Natural killer cell treated with Interleukin-12 subunit alpha and Interleukin-12 subunit beta and Interleukin-15 and Interleukin-18, amount 100 ng/mL, for 72 hours (primary cell): Measurements from ENCODE around the gene BUB1B. TPM values are rescaled to one million over a fixed set of nuclear protein-coding genes. Genes with fewer than 3 reads are reported as not detected.
A peak's percentile ranks its signal among the peaks of the same experiment; 100 is the strongest.

Source experiments
- ATAC-seq, 2 donors: fragments of 150-1000 bp; cut with Tn5 transposase in 1 of 2; sonication (Bioruptor Pico), chemical (Tn5 transposase) in 1 of 2; 2 replicates each; pipeline ENCODE4 v1.10.0; 2021
- DNase-seq: peaks from one replicate; pipeline ENCODE4 v3.0.0; 2022; ENCODE audit warnings: low spot score
- H3K27ac Mint-ChIP-seq, 2 donors: 1 replicate in 1 of 2; 2 replicates in 1 of 2; pipeline ENCODE4 v1.8.0; 2022; ENCODE audit warnings: mixed read lengths in 2 of 2, mild to moderate bottlenecking in 1 of 2, moderate library complexity in 1 of 2
- H3K27me3 Mint-ChIP-seq, 2 donors: 1 replicate in 1 of 2; 2 replicates in 1 of 2; pipeline ENCODE4 v1.8.0; 2022; ENCODE audit warnings: mixed read lengths in 2 of 2
- H3K36me3 Mint-ChIP-seq: one replicate; pipeline ENCODE4 v1.8.0; 2022; ENCODE audit warnings: mixed read lengths
- H3K4me1 Mint-ChIP-seq, 2 donors: 1 replicate in 1 of 2; 2 replicates in 1 of 2; pipeline ENCODE4 v1.8.0; 2022; ENCODE audit warnings: low read depth in 2 of 2, mixed read lengths in 2 of 2, mild to moderate bottlenecking in 1 of 2
- H3K4me3 Mint-ChIP-seq: one replicate; pipeline ENCODE4 v1.8.0; 2022; ENCODE audit warnings: mixed read lengths
- H3K9me3 Mint-ChIP-seq: 2 replicates; pipeline ENCODE4 v1.8.0; 2022; ENCODE audit warnings: mixed read lengths
- total RNA-seq, 2 donors: library from RNA; stranded (reverse); gene quantifications; one replicate each; pipeline ENCODE4 v1.2.3, GENCODE V29; 2022

BUB1B gene
- total RNA-seq, 2 donors from 2014 or later: 19.4 to 70.8 TPM

- H3K27ac Mint-ChIP-seq: peak overlapping the region in 1 of 2 donors; percentile 60
- no peaks in the 10 kb centered on the region for H3K9me3 Mint-ChIP-seq
- H3K4me3 Mint-ChIP-seq: peak overlapping the region; percentile 3
- H3K27me3 Mint-ChIP-seq: no peaks in the 10 kb centered on the region
- H3K4me1 Mint-ChIP-seq: peaks cover 16 to 23% of the 10 kb centered on the region in 2 donors
- DNase-seq (no peak), ATAC-seq (no peak)
- H3K36me3 Mint-ChIP-seq: peaks cover 6% of the 10 kb centered on the region
These were observed 23.0 kb downstream of the BUB1B start for GRCh38 chr15:40183636-40184463.

- H3K9me3 Mint-ChIP-seq: no peaks in the 10 kb centered on the region
- no peak overlapping the region for H3K27ac Mint-ChIP-seq
- H3K4me1 Mint-ChIP-seq: no peaks in the 10 kb centered on the region
- H3K4me3 Mint-ChIP-seq: no peak overlapping the region
- ATAC-seq: no peak
- no peaks in the 10 kb centered on the region for H3K36me3 Mint-ChIP-seq
- no peaks in the 10 kb centered on the region for H3K27me3 Mint-ChIP-seq
- DNase-seq: no peak
These were observed 29.7 kb downstream of the BUB1B start for GRCh38 chr15:40190591-40190990.

- H3K9me3 Mint-ChIP-seq: no peaks in the 10 kb centered on the region
- peaks cover 11 to 13% of the 10 kb centered on the region in 2 donors for H3K4me1 Mint-ChIP-seq
- H3K36me3 Mint-ChIP-seq: no peaks in the 10 kb centered on the region
- ATAC-seq (no peak), DNase-seq (no peak)
- no peaks in the 10 kb centered on the region for H3K27me3 Mint-ChIP-seq
- H3K4me3 Mint-ChIP-seq: no peak overlapping the region
- no peak overlapping the region for H3K27ac Mint-ChIP-seq
These were observed 32.1 kb downstream of the BUB1B start for GRCh38 chr15:40192942-40193341.

GRCh38 chr15:40197434-40197833 is 36.6 kb downstream of the BUB1B start:
- peaks cover 11% of the 10 kb centered on the region for H3K36me3 Mint-ChIP-seq
- peak in 1 of 2 donors; percentile 58 for ATAC-seq
- no peaks in the 10 kb centered on the region for H3K27me3 Mint-ChIP-seq
- no peaks in the 10 kb centered on the region for H3K9me3 Mint-ChIP-seq
- peak overlapping the region; percentile 19 for H3K4me3 Mint-ChIP-seq
- H3K27ac Mint-ChIP-seq: no peak overlapping the region
- no peak for DNase-seq
- H3K4me1 Mint-ChIP-seq: peaks cover 13 to 14% of the 10 kb centered on the region in 2 donors

GRCh38 chr15:40198355-40199085 is 37.7 kb downstream of the BUB1B start:
- ATAC-seq (no peak), DNase-seq (no peak)
- no peaks in the 10 kb centered on the region for H3K27me3 Mint-ChIP-seq
- H3K9me3 Mint-ChIP-seq: no peaks in the 10 kb centered on the region
- H3K4me3 Mint-ChIP-seq: no peak overlapping the region
- no peak overlapping the region for H3K27ac Mint-ChIP-seq
- peaks cover 11% of the 10 kb centered on the region for H3K36me3 Mint-ChIP-seq
- H3K4me1 Mint-ChIP-seq: peaks cover 13 to 14% of the 10 kb centered on the region in 2 donors

GRCh38 chr15:40204100-40204499 is 43.2 kb downstream of the BUB1B start:
- Mint-ChIP-seq H3K9me3 (no peaks in the 10 kb centered on the region), H3K4me3 (no peak overlapping the region), H3K36me3 (peaks cover 11% of the 10 kb centered on the region), H3K27ac (no peak overlapping the region), H3K4me1 (no peaks in the 10 kb centered on the region), H3K27me3 (no peaks in the 10 kb centered on the region)
- ATAC-seq (no peak), DNase-seq (no peak)

- Mint-ChIP-seq H3K27ac (no peak overlapping the region), H3K27me3 (no peaks in the 10 kb centered on the region), H3K4me3 (no peak overlapping the region), H3K9me3 (no peaks in the 10 kb centered on the region), H3K4me1 (no peaks in the 10 kb centered on the region), H3K36me3 (no peaks in the 10 kb centered on the region)
- peak; percentile 76 to 86 for ATAC-seq
- peak; percentile 69 for DNase-seq
These were observed 56.4 kb downstream of the BUB1B start for GRCh38 chr15:40217166-40217824.

- DNase-seq: no peak
- Mint-ChIP-seq H3K36me3 (no peaks in the 10 kb centered on the region), H3K9me3 (no peaks in the 10 kb centered on the region), H3K4me1 (no peaks in the 10 kb centered on the region), H3K27ac (no peak overlapping the region), H3K4me3 (no peak overlapping the region), H3K27me3 (no peaks in the 10 kb centered on the region)
- ATAC-seq: no peak
These were observed 58.9 kb downstream of the BUB1B start for GRCh38 chr15:40219801-40220200.

- ATAC-seq (no peak), DNase-seq (no peak)
- Mint-ChIP-seq H3K9me3 (no peaks in the 10 kb centered on the region), H3K4me1 (peaks cover 0 to 7% of the 10 kb centered on the region in 2 donors), H3K4me3 (no peak overlapping the region), H3K27me3 (no peaks in the 10 kb centered on the region), H3K27ac (no peak overlapping the region), H3K36me3 (no peaks in the 10 kb centered on the region)
These were observed 61.3 kb downstream of the BUB1B start for GRCh38 chr15:40222131-40222530.

- H3K4me3 Mint-ChIP-seq: no peak overlapping the region
- DNase-seq: no peak
- H3K27me3 Mint-ChIP-seq: no peaks in the 10 kb centered on the region
- no peaks in the 10 kb centered on the region for H3K9me3 Mint-ChIP-seq
- peak in 1 of 2 donors; percentile 67 for ATAC-seq
- H3K36me3 Mint-ChIP-seq: no peaks in the 10 kb centered on the region
- H3K4me1 Mint-ChIP-seq: peaks cover 0 to 7% of the 10 kb centered on the region in 2 donors
- no peak overlapping the region for H3K27ac Mint-ChIP-seq
These were observed 65.9 kb downstream of the BUB1B start for GRCh38 chr15:40226736-40227135.

- H3K27ac Mint-ChIP-seq: no peak overlapping the region
- peaks cover 0 to 7% of the 10 kb centered on the region in 2 donors for H3K4me1 Mint-ChIP-seq
- H3K27me3 Mint-ChIP-seq: no peaks in the 10 kb centered on the region
- ATAC-seq (no peak), DNase-seq (no peak)
- no peak overlapping the region for H3K4me3 Mint-ChIP-seq
- no peaks in the 10 kb centered on the region for H3K36me3 Mint-ChIP-seq
- no peaks in the 10 kb centered on the region for H3K9me3 Mint-ChIP-seq
These were observed 68.4 kb downstream of the BUB1B start for GRCh38 chr15:40229316-40229715.

GRCh38 chr15:40229956-40230355 is 69.1 kb downstream of the BUB1B start:
- ATAC-seq: no peak
- H3K27ac Mint-ChIP-seq: no peak overlapping the region

GRCh38 chr15:40232625-40233070 is 71.8 kb downstream of the BUB1B start:
- no peaks in the 10 kb centered on the region for H3K9me3 Mint-ChIP-seq
- ATAC-seq: peak in 1 of 2 donors; percentile 17
- no peak for DNase-seq
- no peaks in the 10 kb centered on the region for H3K4me1 Mint-ChIP-seq
- H3K27me3 Mint-ChIP-seq: peaks cover 0 to 2% of the 10 kb centered on the region in 2 donors
- no peak overlapping the region for H3K4me3 Mint-ChIP-seq
- H3K27ac Mint-ChIP-seq: no peak overlapping the region
- no peaks in the 10 kb centered on the region for H3K36me3 Mint-ChIP-seq

More at GRCh38 chr15:40229956-40230355, 69.1 kb downstream of the BUB1B start:
- DNase-seq: no peak
- Mint-ChIP-seq H3K4me1 (peaks cover 0 to 7% of the 10 kb centered on the region in 2 donors), H3K9me3 (no peaks in the 10 kb centered on the region), H3K27me3 (no peaks in the 10 kb centered on the region), H3K36me3 (no peaks in the 10 kb centered on the region), H3K4me3 (no peak overlapping the region)
